Tibial nerve (tissue), 4 donors: ENCODE measurements around the gene REXO1. TPM values are rescaled to one million over a fixed set of nuclear protein-coding genes. Genes with fewer than 3 reads are reported as not detected.
A peak's percentile ranks its signal among the peaks of the same experiment; 100 is the strongest.

Source experiments
- DNase-seq, 2 donors: peaks; one replicate each; pipeline ENCODE4 v3.0.0-alpha.2; 2019; ENCODE audit warnings: low spot score in 2 of 2
- H3K27ac ChIP-seq, 4 donors: fragments of 200-600 bp; sonication (generic) in 3 of 4; one replicate each; pipeline ENCODE4 v1.5.1; 2017 to 2019; ENCODE audit warnings: mild to moderate bottlenecking in 1 of 4
- H3K27me3 ChIP-seq, 2 donors: fragments of 200-600 bp; sonication (generic) in 1 of 2; one replicate each; pipeline versions ENCODE4 v1.5.1 to v1.6.0; 2017 to 2019
- H3K36me3 ChIP-seq, 3 donors: fragments of 200-600 bp; sonication (generic); one replicate each; pipeline ENCODE4 v1.5.1; 2018 to 2019
- H3K4me1 ChIP-seq, 4 donors: fragments of 200-600 bp; sonication (generic) in 3 of 4; one replicate each; pipeline ENCODE4 v1.5.1; 2017 to 2019
- H3K4me3 ChIP-seq, 4 donors: fragments of 200-600 bp; sonication (generic) in 3 of 4; one replicate each; pipeline ENCODE4 v1.5.1; 2017 to 2019; ENCODE audit warnings: mild to moderate bottlenecking in 1 of 4, moderate library complexity in 1 of 4
- H3K9me3 ChIP-seq, 4 donors: fragments of 200-600 bp; sonication (generic) in 3 of 4; one replicate each; pipeline ENCODE4 v1.5.1; 2017 to 2019
- CTCF ChIP-seq, 5 experiments: fragments of 200-600 bp in 3 of 5; fragments of 450-650 bp in 2 of 5; sonication (generic) in 3 of 5; IDR thresholded peaks; one replicate each; pipeline ENCODE4 v1.5.1; 2016 to 2019; ENCODE audit warnings: antibody characterized with exemption in 5 of 5, mild to moderate bottlenecking in 3 of 5, moderate library complexity in 2 of 5
- EP300 ChIP-seq, 2 donors: sonication (generic); formaldehyde crosslinking; IDR thresholded peaks; one replicate each; pipeline ENCODE4 v1.6.1; 2017; ENCODE audit warnings: antibody characterized with exemption in 2 of 2, mild to moderate bottlenecking in 1 of 2
- POLR2A ChIP-seq, 2 donors: fragments of 450-650 bp; IDR thresholded peaks; one replicate each; pipeline ENCODE4 v1.6.1; 2017; ENCODE audit warnings: antibody characterized with exemption in 2 of 2, mild to moderate bottlenecking in 2 of 2, moderate library complexity in 2 of 2
- WGBS, 2 donors: methylation state at CpG; one replicate each; pipeline ENCODE4 v1.1.5; 2018; 5-methylcytosine and 5-hydroxymethylcytosine counted together
- total RNA-seq, 4 donors: library from RNA; depleted of rRNA; stranded (reverse); fragments of >200 nt; gene quantifications; one replicate each; pipeline ENCODE4 v1.1.0, GENCODE V29; 2016

Gene REXO1
- total RNA-seq, 4 donors from 2014 or later: 17.9 to 87.3 (median 31.1) TPM

- TF ChIP-seq POLR2A (IDR thresholded peaks at IDR 0.05): no peak
- no peak for TF ChIP-seq CTCF (IDR thresholded peaks at IDR 0.05)
- no peak for TF ChIP-seq EP300 (IDR thresholded peaks at IDR 0.05)
- H3K27me3 ChIP-seq: no peaks in the 10 kb centered on the region
- no peaks in the 10 kb centered on the region for H3K36me3 ChIP-seq
- WGBS, 2 donors: 10 to 26% methylated on average over 11 to 24 of the region's 32 CpGs
- no peak overlapping the region for H3K4me3 ChIP-seq
- no peak for DNase-seq
- H3K9me3 ChIP-seq: no peaks in the 10 kb centered on the region
- peak overlapping the region; percentile 56 to 94 (median 75) for H3K27ac ChIP-seq
- H3K4me1 ChIP-seq: peaks cover 0 to 84% (median 71%) of the 10 kb centered on the region in 4 donors
Measured at GRCh38 chr19:1860042-1860775, 11.9 kb upstream of the REXO1 start.

GRCh38 chr19:1859331-1859781, 11.1 kb upstream of the REXO1 start:
- H3K27ac ChIP-seq: peak overlapping the region; percentile 56 to 94 (median 75)
- 47 to 50% methylated on average over 18 of the region's 18 CpGs for WGBS, 2 donors
- H3K4me1 ChIP-seq: peaks cover 0 to 84% (median 67%) of the 10 kb centered on the region in 4 donors
- no peak overlapping the region for H3K4me3 ChIP-seq
- no peaks in the 10 kb centered on the region for H3K9me3 ChIP-seq
- no peak for DNase-seq
- peaks cover 0 to 5% of the 10 kb centered on the region in 2 donors for H3K27me3 ChIP-seq
- peaks cover 0 to 2% (median 0%) of the 10 kb centered on the region in 3 donors for H3K36me3 ChIP-seq
- TF ChIP-seq POLR2A (IDR thresholded peaks at IDR 0.05) (no peak), CTCF (IDR thresholded peaks at IDR 0.05) (no peak), EP300 (IDR thresholded peaks at IDR 0.05) (no peak)

GRCh38 chr19:1858412-1859081, 10.3 kb upstream of the REXO1 start:
- 69 to 74% methylated on average over 5 to 9 of the region's 10 CpGs for WGBS, 2 donors
- Histone ChIP-seq H3K4me3 (no peak overlapping the region), H3K36me3 (peaks cover 0 to 6% (median 0%) of the 10 kb centered on the region in 3 donors), H3K9me3 (no peaks in the 10 kb centered on the region), H3K27me3 (peaks cover 0 to 5% of the 10 kb centered on the region in 2 donors), H3K4me1 (peaks cover 0 to 90% (median 71%) of the 10 kb centered on the region in 4 donors), H3K27ac (peak overlapping the region; percentile 65 to 94 (median 88))
- TF ChIP-seq POLR2A (IDR thresholded peaks at IDR 0.05): no peak
- TF ChIP-seq EP300 (IDR thresholded peaks at IDR 0.05): no peak
- no peak for TF ChIP-seq CTCF (IDR thresholded peaks at IDR 0.05)
- no peak for DNase-seq

GRCh38 chr19:1857648-1858326, 9.5 kb upstream of the REXO1 start:
- no peaks in the 10 kb centered on the region for H3K9me3 ChIP-seq
- DNase-seq: no peak
- peaks cover 0 to 6% (median 0%) of the 10 kb centered on the region in 3 donors for H3K36me3 ChIP-seq
- peaks cover 0 to 98% (median 73%) of the 10 kb centered on the region in 4 donors for H3K4me1 ChIP-seq
- TF ChIP-seq POLR2A (IDR thresholded peaks at IDR 0.05): no peak
- TF ChIP-seq CTCF (IDR thresholded peaks at IDR 0.05): no peak
- no peak for TF ChIP-seq EP300 (IDR thresholded peaks at IDR 0.05)
- 52 to 56% methylated on average over 11 to 16 of the region's 16 CpGs for WGBS, 2 donors
- peak overlapping the region; percentile 26 to 58 (median 48) for H3K4me3 ChIP-seq
- peak overlapping the region; percentile 65 to 94 (median 88) for H3K27ac ChIP-seq
- H3K27me3 ChIP-seq: peaks cover 0 to 5% of the 10 kb centered on the region in 2 donors
